GM18907 (cell line): ENCODE results near the gene CRNKL1.

Source experiments
- ATAC-seq: cut with Tn5 transposase; IDR thresholded peaks from one replicate; pipeline ENCODE4 v1.9.1; 2021; ENCODE audit warnings: mild to moderate bottlenecking, moderate library complexity; ENCODE audit not compliant: unreplicated experiment

The CRNKL1 gene

DNA sequence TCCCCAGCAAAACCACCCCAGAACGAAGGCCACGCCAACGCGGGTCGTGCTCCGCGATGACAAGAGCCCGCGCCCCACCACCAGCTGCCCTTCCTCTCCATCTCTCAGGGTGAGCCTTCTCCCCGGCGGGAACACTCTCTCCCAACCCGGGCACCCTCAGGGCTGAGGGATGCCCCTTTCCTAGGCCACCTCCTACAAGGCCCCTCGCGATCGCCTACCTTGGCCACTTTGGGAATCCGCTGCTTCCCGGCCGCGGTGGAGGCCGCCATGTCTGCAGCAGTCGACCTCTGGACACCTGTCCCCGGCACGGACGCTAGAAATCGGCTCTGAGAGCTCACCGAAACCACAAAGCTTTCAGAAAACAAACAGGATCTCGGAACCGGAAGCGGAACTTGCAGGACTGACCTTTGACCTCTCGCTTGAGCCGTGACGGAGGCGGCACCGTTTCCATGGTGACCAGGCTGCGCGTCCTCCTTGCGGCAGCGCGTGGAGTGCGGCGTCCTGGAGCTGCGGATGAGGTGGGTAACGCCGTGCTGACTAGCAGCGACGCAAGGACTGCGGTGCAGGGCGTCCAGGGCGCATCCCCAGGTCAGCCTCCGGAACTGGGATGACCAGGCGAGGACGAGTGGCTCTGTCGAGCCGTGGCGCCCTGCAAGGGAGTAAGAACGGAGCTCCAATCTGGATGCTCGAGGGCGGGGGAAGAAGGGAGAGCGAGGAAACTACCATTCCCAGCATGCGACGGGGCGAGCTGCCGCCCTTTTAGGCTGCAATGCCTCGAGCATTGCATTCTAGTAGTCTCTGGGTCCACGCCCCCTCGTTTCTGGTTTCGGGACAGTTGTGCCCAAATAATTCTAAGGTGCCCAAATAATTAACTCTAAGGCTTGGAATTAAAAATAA, at the start of gene CRNKL1, which contains the start of gene CFAP61:
Gene CRNKL1 (minus strand): TSS at position 393 of the 897 bp plus-strand sequence. CDS start 124 bp downstream, at position 269.
Gene CFAP61 (plus strand): TSS at position 459 of the 897 bp plus-strand sequence. CDS start 4,122 bp downstream, outside the sequence.
- peak; percentile 95 for ATAC-seq

- no peak for ATAC-seq
These were observed 48.6 kb upstream of the CRNKL1 start for GRCh38 chr20:20100881-20101280.

- no peak for ATAC-seq
These were observed 44.2 kb upstream of the CRNKL1 start for GRCh38 chr20:20096421-20096820.

DNA sequence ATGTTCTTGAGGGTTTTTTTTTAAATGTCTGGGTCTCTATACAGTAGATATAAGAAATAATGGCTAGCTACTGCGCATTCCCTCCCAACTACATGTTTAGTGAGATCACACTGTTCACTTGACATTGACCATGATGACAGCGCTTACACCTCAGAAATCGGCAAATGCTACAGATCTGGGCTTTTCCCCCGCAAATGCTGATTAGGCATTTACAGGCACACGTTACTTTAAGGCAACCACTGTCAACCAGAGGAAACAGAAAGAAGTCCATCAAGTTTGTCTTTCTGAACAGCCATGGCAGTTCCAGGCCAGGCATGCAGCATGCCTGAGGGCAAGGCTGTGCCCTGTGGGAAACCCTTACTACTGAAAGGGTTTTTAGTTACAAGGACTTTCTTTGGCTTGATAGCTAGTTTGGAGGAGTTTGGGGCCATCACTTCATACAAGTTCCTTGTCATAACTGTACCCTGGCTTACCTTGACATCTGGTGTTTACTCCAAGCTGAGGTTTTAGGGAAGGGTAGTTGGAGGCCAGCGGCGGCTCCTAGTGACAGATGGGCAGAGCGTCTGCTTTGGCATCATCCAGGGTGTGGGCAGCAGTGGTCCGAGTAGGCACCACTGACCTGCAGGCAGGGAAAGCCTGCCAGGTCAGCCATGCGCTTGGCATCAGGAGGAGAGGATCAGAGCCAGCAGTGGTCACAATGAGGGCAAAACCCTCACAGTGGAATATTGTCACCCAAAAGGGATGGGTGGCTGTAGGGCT, 43.0 kb upstream of the CRNKL1 start:
- ATAC-seq = no peak

DNA sequence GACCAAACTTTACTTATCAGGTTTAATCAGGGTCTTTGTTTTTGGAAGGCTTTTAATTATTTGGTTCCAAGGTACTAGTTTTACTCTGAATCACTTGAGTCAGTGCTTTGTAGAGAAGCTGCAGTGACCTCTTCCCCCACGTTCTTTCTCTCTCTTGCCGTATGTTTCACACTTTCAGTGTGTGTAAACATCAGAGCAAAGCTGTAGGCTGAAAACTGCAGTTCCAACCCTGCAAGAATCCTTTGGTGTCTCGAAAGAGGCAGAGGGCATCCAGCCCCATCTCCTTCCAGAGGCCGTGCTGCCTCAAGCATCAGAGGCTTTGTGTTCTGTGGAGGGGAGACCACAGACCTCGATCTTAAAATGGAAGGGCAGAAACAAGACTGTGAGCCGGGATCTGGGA, 42.1 kb upstream of the CRNKL1 start:
- no peak for ATAC-seq

- no peak for ATAC-seq
These were observed 40.6 kb upstream of the CRNKL1 start for GRCh38 chr20:20092827-20093226.

DNA sequence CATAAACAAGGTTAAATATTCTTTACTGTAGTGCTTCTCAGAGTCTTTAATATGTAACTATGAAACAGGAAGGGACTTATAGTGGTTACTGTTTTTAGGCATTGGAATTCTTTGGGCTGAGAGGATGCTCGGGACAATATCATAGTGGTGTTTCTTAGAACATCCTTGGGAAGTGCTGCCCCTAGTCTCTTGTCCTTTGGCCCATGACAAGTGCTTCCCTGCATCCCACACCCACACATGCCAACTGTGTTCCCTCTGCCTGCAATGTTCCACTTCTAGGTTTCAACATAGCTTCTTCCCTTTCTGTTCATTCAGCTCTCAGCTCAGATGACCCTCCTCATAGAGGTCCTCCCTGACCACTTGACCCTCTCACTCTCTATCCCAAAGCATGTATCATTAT, 37.7 kb upstream of the CRNKL1 start:
- no peak for ATAC-seq

DNA sequence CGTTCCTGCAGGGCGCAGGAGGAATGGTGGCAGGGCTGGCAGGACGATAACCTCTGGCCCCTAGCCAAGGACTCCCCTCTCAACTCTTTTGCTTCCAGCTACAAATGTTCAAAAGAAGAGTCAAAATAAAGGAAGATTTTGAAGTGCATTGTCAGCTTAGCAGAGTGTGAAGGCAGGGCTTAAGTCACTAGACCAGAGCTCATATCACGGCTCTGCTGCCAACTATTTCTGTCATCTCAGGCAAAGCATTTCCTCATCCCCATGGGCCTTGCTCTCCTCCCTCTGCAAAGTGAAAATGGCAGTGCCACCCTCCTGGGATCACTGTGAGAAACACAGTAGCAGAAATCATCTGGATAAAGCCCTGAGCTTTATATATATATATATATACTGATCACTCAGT, 36.8 kb upstream of the CRNKL1 start:
- no peak for ATAC-seq

DNA sequence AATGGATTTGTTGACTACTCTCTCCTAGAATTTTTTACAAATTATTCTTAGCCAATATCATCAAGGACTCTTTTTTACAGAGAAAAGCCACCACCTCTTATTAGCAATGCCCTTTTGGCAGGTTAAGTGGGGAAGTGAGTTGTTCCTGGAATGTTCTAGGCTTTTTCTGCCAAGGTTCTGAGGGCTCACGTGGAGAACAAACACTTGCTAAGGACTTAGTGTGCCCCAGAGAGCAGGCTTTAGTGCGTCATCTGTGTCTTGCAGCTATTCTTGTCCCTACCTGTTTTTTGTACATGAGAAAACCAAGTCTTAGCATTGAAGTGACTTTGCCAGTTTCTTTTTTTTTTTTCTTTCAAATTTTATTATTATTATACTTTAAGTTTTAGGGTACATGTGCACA, 33.5 kb upstream of the CRNKL1 start:
- ATAC-seq = no peak

DNA sequence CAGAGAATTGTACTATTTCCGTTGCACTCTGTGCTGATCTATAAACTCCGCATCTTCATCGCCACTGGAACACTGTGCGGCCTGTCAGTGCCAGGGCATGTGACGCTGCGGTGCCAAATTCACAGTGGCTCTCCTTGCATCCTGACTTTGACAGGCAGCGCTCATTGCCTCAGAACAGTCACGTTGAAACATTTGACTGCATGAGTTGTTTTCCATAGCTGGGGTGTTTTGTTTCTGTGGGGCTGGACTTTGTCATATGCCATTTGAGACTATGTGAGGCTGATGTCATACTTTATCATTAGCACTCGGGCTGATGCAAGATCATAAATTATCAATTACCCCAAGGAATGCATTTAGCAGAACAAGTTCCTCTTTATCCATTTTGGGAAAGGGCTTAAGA, 32.8 kb upstream of the CRNKL1 start:
- no peak for ATAC-seq

GRCh38 chr20:20084296-20084752, 32.1 kb upstream of the CRNKL1 start:
- ATAC-seq = no peak

DNA sequence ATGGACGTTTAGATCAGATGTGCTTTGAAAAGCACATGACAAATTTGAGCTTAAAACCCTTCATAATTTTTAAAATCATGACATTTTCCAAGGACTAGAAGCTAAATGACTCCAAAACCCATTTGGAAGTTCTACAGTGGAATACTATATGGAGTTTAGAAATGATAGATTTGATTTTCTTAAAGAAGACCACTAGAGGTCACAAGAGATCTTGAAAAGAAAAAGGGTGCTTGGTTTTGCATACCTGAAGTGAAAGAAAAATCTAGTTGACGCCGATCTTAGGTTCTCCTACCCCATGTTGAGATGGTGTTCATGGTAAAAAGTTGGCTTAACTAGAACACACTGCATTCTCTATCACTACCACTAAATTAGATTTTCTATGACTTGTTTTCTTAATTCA, 31.5 kb upstream of the CRNKL1 start:
- ATAC-seq = no peak

DNA sequence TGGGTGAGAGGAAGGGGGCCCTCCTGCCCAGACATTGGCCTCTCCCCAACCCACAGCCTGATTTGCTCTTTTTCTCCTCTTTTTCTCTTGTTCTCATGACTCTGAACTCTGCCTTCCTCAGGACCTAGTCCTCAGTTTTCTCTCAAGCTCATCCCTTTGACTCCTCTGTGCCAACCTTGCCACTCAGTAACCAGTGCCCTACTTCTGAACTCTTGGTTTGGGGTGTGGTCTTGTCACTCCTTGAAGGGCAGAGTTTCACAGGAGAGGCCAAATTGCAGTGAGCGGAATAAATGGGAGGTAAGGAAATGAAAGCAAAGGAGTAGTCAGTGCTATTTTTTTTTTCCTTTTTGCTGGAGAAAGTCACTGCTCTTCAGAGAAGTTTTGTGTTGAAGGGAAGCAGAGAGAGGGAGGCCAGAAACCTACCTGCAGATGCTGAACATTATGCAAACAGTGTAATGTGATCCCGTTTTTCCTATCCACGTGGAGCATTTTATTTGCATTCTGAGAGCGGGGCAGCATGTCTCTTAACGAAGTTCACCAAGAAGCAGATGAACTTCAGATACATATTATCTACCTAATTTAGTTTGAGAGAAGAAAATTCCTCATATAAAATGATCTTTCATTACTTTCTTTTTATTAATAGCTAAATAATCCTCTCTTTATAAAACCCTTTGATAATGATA, 27.0 kb upstream of the CRNKL1 start:
- no peak for ATAC-seq

GRCh38 chr20:20078041-20078440, 25.8 kb upstream of the CRNKL1 start:
- no peak for ATAC-seq

DNA sequence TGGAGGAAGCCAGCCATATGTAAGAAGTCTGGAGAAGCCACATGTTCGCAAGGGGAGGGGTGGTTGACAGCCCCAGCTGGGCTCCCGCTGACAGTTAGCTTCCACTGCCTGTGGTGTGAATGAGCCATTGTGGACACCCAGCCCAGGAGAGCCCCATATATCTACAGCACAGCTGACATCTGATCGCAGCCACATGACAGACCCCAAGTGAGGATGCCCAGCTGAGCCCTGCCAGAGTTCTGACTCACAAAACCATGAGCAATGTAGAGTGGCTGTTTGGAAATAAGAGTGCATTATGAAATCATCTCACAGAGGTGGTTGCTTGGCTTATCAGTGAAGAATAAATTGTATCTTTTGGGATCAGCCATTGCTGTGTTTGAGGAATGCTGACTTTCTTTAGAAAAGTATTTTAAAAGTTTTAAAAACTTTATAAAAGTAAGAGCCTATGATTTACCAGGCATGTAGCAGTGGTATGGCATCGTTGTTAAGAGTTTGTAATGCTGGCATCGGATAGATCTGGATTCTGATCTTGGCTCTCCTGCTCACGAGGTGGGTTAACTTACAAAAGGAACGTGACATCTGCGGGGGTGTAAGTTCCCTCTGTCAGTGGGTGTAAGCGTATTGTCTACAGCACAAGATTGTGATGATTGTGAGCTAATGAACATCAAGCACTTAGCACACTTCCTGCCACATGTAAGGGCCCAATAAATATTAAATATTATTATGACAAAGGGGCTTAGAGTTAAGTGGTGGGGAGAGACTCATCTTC, 24.2 kb upstream of the CRNKL1 start:
- ATAC-seq = no peak

DNA sequence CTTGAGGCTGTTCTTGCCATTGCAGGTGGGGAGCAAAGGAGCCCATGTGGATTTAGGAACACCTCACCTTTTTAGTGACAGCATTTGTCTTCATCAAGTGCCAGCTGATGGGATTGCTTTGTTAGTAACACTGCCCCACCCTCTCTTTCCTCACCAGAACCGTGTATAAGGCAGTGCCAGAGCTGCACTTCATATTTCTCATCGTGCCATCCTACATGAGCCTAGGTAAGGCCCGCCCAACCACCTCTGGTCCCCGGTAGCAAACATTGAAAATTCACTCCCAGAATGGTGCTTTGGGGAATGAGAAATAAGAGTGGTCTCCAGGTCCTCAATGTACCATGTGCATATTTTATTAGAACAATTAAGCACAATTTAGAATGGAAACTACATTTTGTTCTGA, 22.8 kb upstream of the CRNKL1 start:
- ATAC-seq = no peak

GRCh38 chr20:20073801-20074371, 21.6 kb upstream of the CRNKL1 start:
- no peak for ATAC-seq

- ATAC-seq = no peak
These were observed 18.8 kb upstream of the CRNKL1 start for GRCh38 chr20:20070871-20071726.

- ATAC-seq = no peak
These were observed 13.1 kb upstream of the CRNKL1 start for GRCh38 chr20:20065361-20065760.
